HG02852 (cell line): ENCODE measurements around the gene TAS1R2.
"Not testable (repeated sequence)": the region's sequence is repeated elsewhere in the genome, so short reads cannot be mapped to it uniquely, and the experiment has no call there.

Source experiments
- ATAC-seq: cut with Tn5 transposase; IDR thresholded peaks from one replicate; pipeline ENCODE4 v1.9.1; 2021; ENCODE audit warnings: mild to moderate bottlenecking, moderate library complexity; ENCODE audit not compliant: unreplicated experiment

Gene TAS1R2

DNA sequence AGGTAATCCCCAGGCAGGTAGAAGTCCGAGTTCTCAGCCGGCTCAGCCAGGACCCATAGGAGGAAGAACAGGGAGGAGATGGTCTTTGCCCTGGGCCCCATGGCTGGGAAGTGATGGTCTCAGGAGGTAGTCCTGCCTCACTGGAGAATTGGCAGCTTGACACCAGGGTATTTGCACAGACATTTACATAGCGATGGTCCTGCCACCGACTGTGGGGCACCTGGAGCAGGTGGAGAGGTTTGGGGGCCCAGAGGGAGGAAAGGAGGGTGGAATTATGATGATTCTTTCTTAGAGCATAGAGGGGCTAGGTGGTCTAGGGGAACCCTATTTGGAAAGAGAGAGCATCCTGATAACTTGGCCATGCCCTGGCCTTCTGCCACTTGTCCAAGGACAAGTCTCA is at the start of gene TAS1R2:
TAS1R2 (minus strand) TSS at position 101 of the 400 bp plus-strand sequence; CDS start at position 101, 0 bp downstream.
- ATAC-seq: no peak

GRCh38 chr1:18907917-18908845 is 48.7 kb upstream of the TAS1R2 start:
- no peak for ATAC-seq

DNA sequence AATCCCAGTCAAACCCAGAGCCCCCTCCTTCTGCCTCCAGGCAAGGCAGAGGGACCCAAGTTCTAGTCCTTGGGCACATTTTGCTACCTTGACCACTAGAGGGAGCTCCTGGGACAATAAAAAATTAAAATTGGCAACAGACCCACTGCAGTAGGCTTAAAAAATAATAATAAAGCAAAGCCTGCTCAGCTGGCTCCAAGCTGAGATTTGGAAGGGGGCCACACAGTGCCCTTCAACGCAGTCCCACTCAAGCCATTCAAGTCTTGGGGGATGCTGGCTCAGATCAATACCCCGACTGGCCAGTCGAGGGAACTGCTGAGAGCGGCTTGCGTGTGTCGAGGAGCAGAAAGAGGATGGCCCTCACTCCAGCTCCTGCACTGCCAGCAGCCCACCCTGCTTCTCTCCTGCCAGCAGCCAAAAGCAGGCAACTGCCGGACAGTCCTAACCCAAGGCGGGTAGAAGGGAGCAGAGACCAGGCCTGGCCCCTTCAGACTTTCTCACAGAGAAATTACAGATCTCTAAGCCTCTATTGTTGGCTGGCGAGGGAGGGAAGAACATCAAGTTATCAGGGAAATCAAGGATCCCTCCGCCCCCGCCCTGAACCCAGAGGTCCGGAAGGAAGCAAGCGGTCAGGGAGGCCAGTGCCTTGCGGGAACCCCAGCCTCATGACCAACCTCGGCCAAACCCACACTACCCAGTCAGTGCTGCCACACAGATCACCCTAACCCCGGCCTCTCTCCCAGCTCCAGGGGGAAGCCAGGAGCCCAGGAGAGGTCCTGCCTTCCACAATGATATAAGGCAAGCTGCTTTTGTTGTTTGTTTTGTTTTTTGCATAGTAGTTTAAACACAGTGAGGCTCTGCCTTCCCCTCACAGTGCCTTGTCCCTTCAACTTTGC is 47.8 kb upstream of the TAS1R2 start:
- ATAC-seq: no peak

DNA sequence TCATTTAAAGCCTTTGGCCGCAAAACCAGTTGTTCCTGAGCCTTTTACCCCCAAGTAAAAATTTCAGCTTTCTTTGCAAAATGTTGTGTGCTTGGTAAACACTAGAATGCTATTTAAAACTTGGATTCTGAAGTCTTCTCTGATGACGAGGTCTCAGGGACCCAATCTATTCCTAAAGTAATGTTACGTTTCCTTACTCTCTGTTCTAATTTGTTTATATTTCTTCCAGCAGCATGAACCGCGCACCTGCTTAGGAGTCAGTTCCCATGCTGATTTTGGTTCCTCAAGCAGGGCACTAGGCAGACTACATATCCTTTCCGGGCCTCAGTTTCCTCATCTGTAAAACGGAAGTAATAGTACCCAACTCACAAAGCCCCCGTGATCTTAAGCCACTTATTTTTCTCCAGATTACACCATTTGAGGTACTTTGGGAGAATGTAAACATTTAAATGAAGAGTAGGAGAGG is 43.9 kb upstream of the TAS1R2 start:
- ATAC-seq: no peak

DNA sequence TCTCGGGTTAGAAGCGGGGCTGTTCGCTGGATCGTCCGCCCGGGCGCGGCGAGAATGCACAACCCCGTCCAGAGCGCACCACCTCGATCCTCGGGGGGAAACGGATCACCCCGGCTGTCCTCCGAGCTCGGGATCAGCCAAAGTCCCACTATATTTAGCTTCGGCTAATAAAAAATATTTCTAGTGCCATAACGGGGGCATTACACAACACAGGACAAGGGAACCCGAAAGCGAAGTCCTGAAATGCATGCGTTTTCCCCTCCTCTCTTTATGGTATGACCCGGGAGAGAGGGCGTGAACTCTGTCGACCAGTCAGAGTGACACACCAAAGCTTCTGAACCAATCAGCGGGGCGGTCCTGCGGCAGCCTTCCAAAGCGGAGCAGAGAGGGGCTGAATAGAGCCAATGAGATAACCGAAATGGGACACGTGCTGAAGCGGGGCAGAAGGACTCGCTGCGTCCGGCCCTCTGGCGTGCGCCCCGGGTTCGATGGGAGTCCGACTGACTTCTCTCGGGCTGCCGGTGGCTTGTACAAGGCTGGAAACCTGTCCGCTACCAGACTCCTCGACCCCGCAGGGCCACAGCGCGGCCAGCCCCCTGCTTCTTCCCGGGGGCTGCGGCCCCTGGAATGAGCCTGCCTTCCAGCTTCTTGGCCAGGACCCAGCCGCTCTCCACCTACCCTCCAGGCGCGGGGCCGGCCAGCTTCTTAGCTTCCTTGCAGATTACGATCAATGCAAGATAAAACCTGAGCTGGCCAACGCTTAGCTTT is 43.2 kb upstream of the TAS1R2 start, which contains the start of gene ALDH4A1:
ALDH4A1 (minus strand) TSS at position 33 of the 768 bp plus-strand sequence; CDS start at position 1, 32 bp downstream.
- peak; percentile 94 for ATAC-seq

DNA sequence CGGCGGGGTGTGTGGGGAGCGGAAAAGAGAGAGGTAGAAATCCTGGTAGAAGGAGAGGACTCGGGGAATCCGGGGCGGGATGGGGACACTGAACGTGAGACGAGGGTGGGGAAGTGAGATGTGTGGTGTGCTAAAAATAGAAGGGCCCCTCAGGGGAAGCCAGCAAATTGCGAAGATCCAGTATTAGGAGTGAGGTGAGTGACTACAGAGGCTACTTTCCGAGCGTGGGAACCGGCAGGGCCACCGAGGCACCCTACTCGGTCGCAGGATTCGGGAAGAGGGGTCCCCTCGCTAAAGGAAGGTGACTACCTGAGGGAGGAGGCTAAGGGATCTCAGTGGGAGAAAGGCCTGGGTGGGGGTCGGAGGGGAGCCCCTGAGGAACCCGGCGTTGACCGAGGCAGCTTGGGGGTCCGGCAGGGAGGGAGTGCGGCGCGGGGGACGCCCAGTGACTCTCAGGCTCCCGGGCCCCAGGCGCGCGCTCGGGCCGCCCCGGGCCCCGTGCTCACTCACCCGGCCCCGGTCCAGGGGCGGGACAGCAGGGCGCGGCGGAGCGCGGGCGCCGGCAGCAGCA is 42.6 kb upstream of the TAS1R2 start:
- ATAC-seq: no peak

- no peak for ATAC-seq
Observed at GRCh38 chr1:18901147-18901951, 41.9 kb upstream of the TAS1R2 start.

DNA sequence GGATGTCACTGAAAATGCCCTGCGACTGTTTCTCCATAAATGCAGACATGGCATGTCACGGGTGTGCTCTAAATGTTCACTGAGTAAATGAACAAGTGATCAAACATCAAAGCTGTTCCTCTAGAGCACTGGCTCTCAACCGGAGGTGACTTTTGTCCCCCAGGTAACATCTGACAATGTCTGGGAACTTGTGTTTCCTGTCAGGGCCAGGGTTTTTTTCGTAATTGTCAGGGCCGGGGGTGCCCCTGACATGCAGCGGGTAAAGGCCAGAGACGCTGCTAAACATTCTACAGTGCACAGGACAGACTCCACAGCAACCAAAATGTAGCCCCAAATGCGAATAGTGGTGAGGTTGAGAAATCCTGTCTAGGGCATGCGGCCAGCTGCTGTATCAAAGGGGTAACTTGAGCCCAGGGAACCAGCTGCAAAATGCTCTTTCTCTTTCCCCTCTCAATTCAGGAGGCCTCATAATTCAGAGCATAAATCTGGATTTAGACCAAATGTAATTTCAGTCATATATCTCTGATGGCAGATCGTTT is 40.9 kb upstream of the TAS1R2 start:
- no peak for ATAC-seq

DNA sequence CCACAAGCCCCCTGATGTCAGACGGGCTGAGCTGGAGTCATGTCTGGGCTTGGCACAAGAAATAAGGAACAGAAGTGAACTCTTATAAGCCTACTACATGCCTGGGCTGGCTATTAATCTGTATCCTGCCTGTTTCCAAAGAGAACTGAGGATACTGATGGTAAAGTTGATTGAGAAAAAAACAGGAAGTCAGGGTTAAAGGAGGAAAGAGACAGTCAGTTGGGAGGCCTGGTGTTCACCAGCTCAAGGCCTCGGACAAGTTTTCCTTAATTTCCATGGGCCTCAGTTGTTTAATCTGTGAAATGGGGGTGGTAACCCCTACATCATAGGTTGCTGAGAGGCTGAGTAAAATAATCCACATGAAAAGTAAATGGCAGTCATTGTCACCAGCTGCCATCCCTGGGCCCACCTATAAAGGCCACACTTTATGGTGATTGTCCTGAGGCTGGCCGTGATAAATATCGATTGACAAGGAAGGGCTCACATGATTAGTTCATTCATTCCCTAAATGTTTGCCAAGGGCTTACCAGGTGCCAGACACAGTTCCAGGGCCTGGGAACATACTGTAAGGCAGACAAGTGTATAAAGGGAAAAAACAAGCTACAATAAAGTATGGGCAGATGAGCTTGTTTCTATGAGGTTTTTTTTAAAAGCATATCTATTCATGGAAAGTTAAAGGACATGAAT is 40.0 kb upstream of the TAS1R2 start:
- ATAC-seq: no peak

- ATAC-seq: no peak
Observed at GRCh38 chr1:18898567-18898966, 39.1 kb upstream of the TAS1R2 start.

- ATAC-seq: no peak
Observed at GRCh38 chr1:18895317-18895716, 35.9 kb upstream of the TAS1R2 start.

DNA sequence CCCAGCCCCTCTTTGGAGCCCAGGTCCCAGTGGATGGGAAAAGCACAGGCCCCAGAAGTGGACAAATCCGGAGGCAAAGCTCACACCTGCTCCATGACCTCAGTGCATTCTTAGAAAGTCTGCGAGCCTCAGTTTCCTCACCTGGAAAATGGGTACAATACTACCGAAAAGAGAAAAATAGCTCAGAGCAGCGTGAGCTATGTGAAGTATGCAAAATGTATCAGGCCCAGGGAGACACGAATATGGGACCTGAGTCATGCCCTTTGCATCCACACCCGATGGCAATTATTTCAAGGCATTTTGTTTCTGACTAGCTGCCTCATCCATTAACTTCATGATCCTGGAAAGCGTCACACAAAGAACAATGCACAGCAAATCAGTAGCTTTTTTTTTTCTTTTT is 33.7 kb upstream of the TAS1R2 start:
- ATAC-seq: no peak

DNA sequence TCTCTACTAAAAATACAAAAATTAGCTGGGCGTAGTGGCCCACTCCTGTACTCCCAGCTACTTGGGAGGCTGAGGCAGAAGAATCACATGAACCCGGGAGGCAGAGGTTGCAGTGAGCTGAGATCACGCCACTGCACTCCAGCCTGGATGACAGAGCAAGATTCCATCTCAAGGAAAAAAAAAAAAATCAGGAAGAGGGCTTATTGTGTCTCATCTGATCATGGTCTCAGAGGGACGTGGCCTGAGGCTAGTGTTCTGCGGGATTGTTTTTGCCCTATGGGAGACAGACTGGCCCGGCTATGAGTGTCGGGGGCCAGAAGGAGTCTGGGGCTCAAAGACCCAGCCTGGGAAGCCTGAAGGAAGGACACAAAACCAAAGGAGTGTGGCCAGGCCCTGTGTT is 32.4 kb upstream of the TAS1R2 start:
- ATAC-seq: not testable (repeated sequence)

- no peak for ATAC-seq
Observed at GRCh38 chr1:18891426-18891780, 31.9 kb upstream of the TAS1R2 start.

DNA sequence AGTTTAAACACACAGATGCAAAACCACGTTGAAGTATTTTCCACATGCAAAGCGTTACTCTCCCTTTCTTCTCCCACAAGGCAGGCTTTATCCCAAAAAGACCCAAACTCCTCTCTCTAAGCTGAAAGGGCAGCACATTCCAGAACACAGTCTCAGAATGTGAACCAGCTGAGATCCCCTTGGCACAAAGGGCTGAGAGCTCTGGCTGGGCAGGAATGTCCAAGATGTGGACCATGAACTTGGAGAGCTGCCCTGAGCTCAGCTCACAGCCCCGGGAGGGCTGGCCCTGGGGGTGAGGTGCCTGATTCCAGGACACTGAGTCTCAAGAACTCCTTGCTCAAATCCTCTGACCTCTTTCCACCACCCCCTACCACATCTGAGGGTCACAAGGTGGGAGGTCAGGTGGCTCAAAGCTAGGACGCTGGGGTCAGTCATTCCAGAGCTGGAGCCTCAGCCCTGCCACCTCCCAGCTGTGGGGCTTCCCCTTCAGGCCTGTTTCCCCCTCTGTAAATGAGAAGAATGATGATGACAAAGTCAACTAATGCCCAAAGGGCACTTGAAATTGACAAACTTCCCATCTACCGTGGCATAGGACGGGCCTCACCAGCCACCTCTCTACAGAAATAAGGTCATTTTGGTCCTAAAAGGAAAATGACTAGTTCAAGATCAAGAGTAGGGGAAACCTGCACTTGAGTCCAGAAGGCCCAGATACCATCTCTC is 31.4 kb upstream of the TAS1R2 start:
- no peak for ATAC-seq

GRCh38 chr1:18886003-18886335 is 26.5 kb upstream of the TAS1R2 start:
- no peak for ATAC-seq

GRCh38 chr1:18885311-18886002 is 26.0 kb upstream of the TAS1R2 start:
- no peak for ATAC-seq

DNA sequence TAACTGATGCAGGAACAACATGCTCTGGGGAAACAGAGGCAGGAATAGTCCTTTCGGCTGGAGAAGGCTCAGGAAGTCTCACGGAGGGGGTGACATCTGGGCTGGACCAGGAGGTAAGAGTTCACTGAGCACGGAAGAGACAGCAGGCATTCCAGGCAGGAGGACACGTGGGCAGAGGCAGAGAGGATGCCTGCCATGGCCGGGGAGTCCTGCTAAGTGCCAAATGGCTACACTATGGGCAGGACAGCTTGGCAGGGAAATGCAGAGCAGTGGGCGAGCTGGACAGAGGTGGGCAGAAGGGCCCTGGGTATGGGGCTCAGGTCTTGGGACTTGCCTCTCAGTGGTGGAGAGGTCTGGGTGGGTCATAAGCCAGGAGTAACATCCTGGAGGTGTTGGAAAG is 25.3 kb upstream of the TAS1R2 start:
- no peak for ATAC-seq
